ENCODE measurements around the gene ALLC. TPM values are rescaled to one million over a fixed set of nuclear protein-coding genes. Genes with fewer than 3 reads are reported as not detected.

ALLC gene
- total and polyA plus RNA-seq, 2 experiments from 2014 or later: not detected

- no peak overlapping the region for H3K4me2 ChIP-seq (ENCODE audit: unreplicated experiment)
- no peaks in the 10 kb centered on the region for H3K79me2 ChIP-seq (ENCODE audit: insufficient read depth)
- no peak overlapping the region for H2AFZ ChIP-seq
- in situ Hi-C loops (cut with MboI): no loop called here
- no peak overlapping the region for H3K27ac ChIP-seq
- no peak overlapping the region for H3K4me3 ChIP-seq
- no peaks in the 10 kb centered on the region for H3K9me2 ChIP-seq (ENCODE audit: insufficient read depth)
- H3K36me3 ChIP-seq (ENCODE audit: low read depth): no peaks in the 10 kb centered on the region
- no peak for DNase-seq
- H3K27me3 ChIP-seq (replicated peaks; ENCODE audit: insufficient read depth): 0 out of 2 replicates have a peak, but pooled peaks cover under 1% of the 10 kb centered on the region
- no peaks in the 10 kb centered on the region for H3F3A ChIP-seq (ENCODE audit: insufficient read depth)
- WGBS, 2 experiments (ENCODE audit: low coverage in 1 of 2, low lambda C conversion rate in 2 of 2, missing lambda C conversion rate in 2 of 2): 56 to 63% methylated on average over 13 to 18 of the region's 18 CpGs
- H3K9ac ChIP-seq: no peak overlapping the region
- no peak for TF ChIP-seq EZH2 (IDR thresholded peaks at IDR 0.05; ENCODE audit: insufficient read depth, poor library complexity, severe bottlenecking)
- TF ChIP-seq EZH2phosphoT487 (IDR thresholded peaks at IDR 0.05; ENCODE audit: insufficient read depth, low read depth): no peak
- no peaks in the 10 kb centered on the region for H3K9me3 ChIP-seq (ENCODE audit: low read depth)
- no peaks in the 10 kb centered on the region for H4K20me1 ChIP-seq (ENCODE audit: insufficient read depth)
- H3K4me1 ChIP-seq (ENCODE audit: insufficient read depth): no peaks in the 10 kb centered on the region
These were observed 15.3 kb upstream of the ALLC start for GRCh38 chr2:3642521-3643215.

GRCh38 chr2:3643371-3644245, 14.4 kb upstream of the ALLC start:
- no peaks in the 10 kb centered on the region for H3K4me1 ChIP-seq (ENCODE audit: insufficient read depth)
- no peaks in the 10 kb centered on the region for H3K9me2 ChIP-seq (ENCODE audit: insufficient read depth)
- H3K4me3 ChIP-seq: no peak overlapping the region
- H3K79me2 ChIP-seq (ENCODE audit: insufficient read depth): no peaks in the 10 kb centered on the region
- H3K9ac ChIP-seq: no peak overlapping the region
- whole genome bisulfite sequencing, 2 experiments (ENCODE audit: low coverage in 1 of 2, low lambda C conversion rate in 2 of 2, missing lambda C conversion rate in 2 of 2): 80 to 86% methylated on average over 40 to 46 of the region's 48 CpGs
- H3K9me3 ChIP-seq (ENCODE audit: low read depth): no peaks in the 10 kb centered on the region
- DNase-seq: no peak
- no peaks in the 10 kb centered on the region for H3K27me3 ChIP-seq (replicated peaks; ENCODE audit: insufficient read depth)
- no peak for TF ChIP-seq EZH2 (IDR thresholded peaks at IDR 0.05; ENCODE audit: insufficient read depth, poor library complexity, severe bottlenecking)
- no peak for TF ChIP-seq EZH2phosphoT487 (IDR thresholded peaks at IDR 0.05; ENCODE audit: insufficient read depth, low read depth)
- H3F3A ChIP-seq (ENCODE audit: insufficient read depth): no peaks in the 10 kb centered on the region
- no peak overlapping the region for H2AFZ ChIP-seq
- H3K4me2 ChIP-seq (ENCODE audit: unreplicated experiment): no peak overlapping the region
- in situ Hi-C loops (cut with MboI): no loop called here
- no peak overlapping the region for H3K27ac ChIP-seq
- no peaks in the 10 kb centered on the region for H3K36me3 ChIP-seq (ENCODE audit: low read depth)
- no peaks in the 10 kb centered on the region for H4K20me1 ChIP-seq (ENCODE audit: insufficient read depth)

- Histone ChIP-seq H4K20me1 (ENCODE audit: insufficient read depth) (no peaks in the 10 kb centered on the region), H3K27me3 (replicated peaks; ENCODE audit: insufficient read depth) (no peaks in the 10 kb centered on the region), H3K4me3 (no peak overlapping the region), H3K79me2 (ENCODE audit: insufficient read depth) (no peaks in the 10 kb centered on the region), H2AFZ (no peak overlapping the region), H3K36me3 (ENCODE audit: low read depth) (no peaks in the 10 kb centered on the region), H3K27ac (no peak overlapping the region), H3K9ac (no peak overlapping the region), H3K9me3 (ENCODE audit: low read depth) (no peaks in the 10 kb centered on the region), H3K4me2 (ENCODE audit: unreplicated experiment) (no peak overlapping the region), H3F3A (ENCODE audit: insufficient read depth) (no peaks in the 10 kb centered on the region), H3K9me2 (ENCODE audit: insufficient read depth) (no peaks in the 10 kb centered on the region), H3K4me1 (ENCODE audit: insufficient read depth) (no peaks in the 10 kb centered on the region)
- DNase-seq: no peak
- TF ChIP-seq EZH2phosphoT487 (IDR thresholded peaks at IDR 0.05; ENCODE audit: insufficient read depth, low read depth) (no peak), EZH2 (IDR thresholded peaks at IDR 0.05; ENCODE audit: insufficient read depth, poor library complexity, severe bottlenecking) (no peak)
- in situ Hi-C loops (cut with MboI): no loop called here
These were observed 13.8 kb upstream of the ALLC start for GRCh38 chr2:3644246-3644525.

- no peak for DNase-seq
- Histone ChIP-seq H3K27ac (no peak overlapping the region), H3K79me2 (ENCODE audit: insufficient read depth) (no peaks in the 10 kb centered on the region), H3K9ac (no peak overlapping the region), H3K4me2 (ENCODE audit: unreplicated experiment) (no peak overlapping the region), H3F3A (ENCODE audit: insufficient read depth) (no peaks in the 10 kb centered on the region), H2AFZ (no peak overlapping the region), H4K20me1 (ENCODE audit: insufficient read depth) (no peaks in the 10 kb centered on the region), H3K9me3 (ENCODE audit: low read depth) (no peaks in the 10 kb centered on the region), H3K36me3 (ENCODE audit: low read depth) (no peaks in the 10 kb centered on the region), H3K27me3 (replicated peaks; ENCODE audit: insufficient read depth) (no peaks in the 10 kb centered on the region), H3K4me1 (ENCODE audit: insufficient read depth) (no peaks in the 10 kb centered on the region), H3K4me3 (no peak overlapping the region), H3K9me2 (ENCODE audit: insufficient read depth) (no peaks in the 10 kb centered on the region)
- 64 to 68% methylated on average over 15 of the region's 15 CpGs for WGBS, 2 experiments (ENCODE audit: low coverage in 1 of 2, low lambda C conversion rate in 2 of 2, missing lambda C conversion rate in 2 of 2)
- TF ChIP-seq EZH2phosphoT487 (IDR thresholded peaks at IDR 0.05; ENCODE audit: insufficient read depth, low read depth) (no peak), EZH2 (IDR thresholded peaks at IDR 0.05; ENCODE audit: insufficient read depth, poor library complexity, severe bottlenecking) (no peak)
- in situ Hi-C loops (cut with MboI): no loop called here
These were observed 13.0 kb upstream of the ALLC start for GRCh38 chr2:3644891-3645605.
